Kasumi-1 (cell line): ENCODE data around the gene NECAB3.

ENCODE experiments used
- DNase-seq, 2 experiments: peaks; one replicate each; lab custom pipeline; 2025; lab: John Stamatoyannopoulos, UW

Gene NECAB3

GRCh38 chr20:33697129-33697528 lies 22.9 kb upstream of the NECAB3 start:
- DNase-seq, result no peak

DNA sequence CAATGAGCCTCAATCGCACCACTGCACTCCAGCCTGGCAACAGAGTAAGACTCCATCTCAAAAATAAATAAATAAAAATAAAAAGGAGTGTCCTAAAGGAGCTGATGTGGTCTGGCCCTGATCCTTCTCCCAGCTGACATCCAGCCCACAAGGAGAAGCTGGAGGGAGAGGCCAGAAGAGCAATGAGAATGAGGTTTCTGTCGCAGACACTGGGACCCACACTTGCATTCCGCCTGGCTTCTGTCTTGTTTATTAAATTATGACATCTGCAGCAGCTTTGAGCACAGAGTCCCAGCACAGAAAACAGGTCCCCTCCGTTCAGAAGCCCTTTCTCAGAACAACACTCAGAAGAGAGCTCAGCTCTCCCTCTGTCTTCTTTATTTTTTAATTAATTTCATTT lies 22.2 kb upstream of the NECAB3 start:
- no peak for DNase-seq

DNA sequence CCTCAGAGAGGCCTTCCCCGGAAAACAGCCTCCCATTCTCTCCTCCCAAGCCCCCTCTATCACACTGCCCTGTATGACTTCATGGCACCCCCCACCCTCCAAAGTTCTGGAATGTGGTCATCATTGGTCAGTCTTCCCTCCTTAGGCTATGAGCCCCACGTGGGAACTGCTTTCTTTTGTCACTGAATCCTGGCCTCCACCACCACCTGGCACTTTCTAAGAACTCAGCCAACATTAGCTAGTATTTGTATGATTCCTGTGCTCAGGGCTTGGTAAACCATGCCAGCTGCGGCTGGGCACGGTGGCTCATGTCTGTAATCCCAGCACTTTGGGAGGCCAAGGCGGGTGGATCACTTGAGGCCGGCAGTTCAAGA lies 20.4 kb upstream of the NECAB3 start:
- no peak for DNase-seq

DNA sequence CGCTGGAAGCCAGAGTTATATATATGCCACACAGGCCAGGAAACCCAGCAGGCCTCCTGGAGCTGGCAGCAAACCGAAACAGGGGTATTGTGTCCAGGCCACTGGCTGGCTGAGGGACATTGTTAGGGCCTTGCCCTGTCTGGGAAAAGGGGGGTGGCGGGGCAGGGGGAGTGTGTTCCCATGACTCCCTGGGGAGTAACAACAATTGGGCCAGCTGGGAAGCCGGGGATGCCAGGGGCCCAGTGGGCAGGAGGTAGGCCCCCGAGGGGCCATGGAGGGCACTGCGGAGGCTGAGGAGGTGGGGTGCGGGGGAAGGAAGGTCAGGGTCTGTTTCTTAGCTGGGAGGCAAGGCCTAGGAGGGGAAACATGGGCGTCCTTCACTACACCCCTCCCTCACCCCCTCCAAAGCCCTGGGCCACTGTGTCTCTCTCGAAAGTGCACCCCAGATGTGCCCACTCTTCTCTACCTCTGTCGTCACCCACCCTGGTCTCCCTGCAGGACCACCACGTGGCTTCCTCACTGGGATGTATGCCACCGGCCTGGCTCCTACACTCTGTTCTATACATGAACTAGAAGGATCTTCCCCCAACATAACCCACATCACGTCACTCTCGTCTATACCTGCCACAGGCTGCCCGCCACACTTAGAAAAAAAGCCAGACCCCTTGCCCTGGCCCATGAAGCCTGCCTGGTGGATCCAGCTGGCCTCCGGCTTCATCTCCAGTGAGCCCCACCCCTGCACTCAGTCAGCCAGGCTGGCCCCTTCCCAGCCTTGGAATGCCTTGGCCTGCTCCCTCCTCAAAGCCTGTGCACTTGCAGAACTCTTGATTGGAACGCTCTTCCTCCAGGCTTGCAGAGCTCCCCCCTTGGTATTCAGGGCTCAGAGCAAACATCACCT lies 19.8 kb upstream of the NECAB3 start:
- no peak for DNase-seq

DNA sequence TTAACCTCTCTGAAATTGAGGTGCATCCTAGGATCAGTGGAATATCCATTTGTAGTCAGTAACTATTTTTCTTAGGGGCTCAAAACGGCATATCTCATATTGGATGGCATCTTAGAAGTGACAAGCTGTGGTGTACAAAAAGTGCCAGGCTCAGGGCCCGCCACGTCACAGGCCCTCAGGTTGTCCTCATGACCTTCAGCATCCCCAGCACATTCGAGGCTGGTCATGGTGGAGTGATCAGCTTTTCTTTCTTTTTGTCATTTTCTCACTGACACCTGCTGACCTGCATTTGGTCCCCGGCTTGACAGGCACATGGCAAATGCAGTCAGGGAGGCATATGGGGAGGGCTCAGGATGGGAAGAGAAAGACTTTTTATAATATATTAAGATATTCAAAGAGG lies 19.1 kb upstream of the NECAB3 start:
- no peak for DNase-seq

DNA sequence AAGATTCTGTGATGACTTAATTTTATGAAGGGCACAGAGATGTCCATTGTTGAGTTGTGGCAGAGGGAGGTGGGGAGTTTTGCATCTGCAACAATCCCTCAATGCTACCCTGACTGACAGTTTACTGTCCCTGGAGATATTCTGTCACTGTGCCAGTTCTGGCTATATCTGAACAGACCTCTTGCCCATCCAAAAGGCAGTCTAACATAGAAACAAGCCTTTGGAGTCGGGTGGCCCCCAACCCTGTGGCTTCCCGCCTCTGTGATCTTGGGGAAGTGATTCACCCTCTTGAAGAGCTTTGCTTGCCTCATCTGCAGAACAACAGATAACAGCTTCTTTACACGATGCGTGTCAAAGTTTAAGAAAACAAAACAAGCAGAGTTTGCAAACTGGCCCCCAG lies 15.7 kb upstream of the NECAB3 start:
- DNase-seq, result peak; percentile 80 to 81

GRCh38 chr20:33689493-33689892 lies 15.3 kb upstream of the NECAB3 start:
- no peak for DNase-seq

DNA sequence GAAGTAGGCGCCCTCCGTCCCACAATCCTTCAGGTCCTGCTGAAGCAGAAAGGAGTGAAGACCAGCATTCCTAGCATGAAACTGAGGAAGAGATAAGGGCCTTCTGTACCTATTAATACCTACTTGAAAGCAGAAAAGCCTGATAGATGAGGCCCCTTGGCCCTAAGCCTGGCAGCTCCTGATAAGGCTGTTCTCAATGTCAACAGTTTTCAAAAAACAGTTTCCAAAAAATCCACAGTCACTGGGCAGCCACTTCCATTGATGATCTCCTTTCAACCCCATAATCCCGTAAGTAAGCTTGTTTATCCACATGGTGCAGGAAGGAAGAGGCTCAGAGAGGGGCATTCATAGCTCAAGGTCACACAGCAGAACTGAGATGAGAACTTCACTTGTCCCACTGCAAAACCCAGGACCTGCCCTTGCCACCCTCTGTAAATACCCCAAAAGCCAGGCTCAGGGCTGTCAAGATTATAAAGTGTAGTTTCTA lies 14.8 kb upstream of the NECAB3 start:
- no peak for DNase-seq

DNA sequence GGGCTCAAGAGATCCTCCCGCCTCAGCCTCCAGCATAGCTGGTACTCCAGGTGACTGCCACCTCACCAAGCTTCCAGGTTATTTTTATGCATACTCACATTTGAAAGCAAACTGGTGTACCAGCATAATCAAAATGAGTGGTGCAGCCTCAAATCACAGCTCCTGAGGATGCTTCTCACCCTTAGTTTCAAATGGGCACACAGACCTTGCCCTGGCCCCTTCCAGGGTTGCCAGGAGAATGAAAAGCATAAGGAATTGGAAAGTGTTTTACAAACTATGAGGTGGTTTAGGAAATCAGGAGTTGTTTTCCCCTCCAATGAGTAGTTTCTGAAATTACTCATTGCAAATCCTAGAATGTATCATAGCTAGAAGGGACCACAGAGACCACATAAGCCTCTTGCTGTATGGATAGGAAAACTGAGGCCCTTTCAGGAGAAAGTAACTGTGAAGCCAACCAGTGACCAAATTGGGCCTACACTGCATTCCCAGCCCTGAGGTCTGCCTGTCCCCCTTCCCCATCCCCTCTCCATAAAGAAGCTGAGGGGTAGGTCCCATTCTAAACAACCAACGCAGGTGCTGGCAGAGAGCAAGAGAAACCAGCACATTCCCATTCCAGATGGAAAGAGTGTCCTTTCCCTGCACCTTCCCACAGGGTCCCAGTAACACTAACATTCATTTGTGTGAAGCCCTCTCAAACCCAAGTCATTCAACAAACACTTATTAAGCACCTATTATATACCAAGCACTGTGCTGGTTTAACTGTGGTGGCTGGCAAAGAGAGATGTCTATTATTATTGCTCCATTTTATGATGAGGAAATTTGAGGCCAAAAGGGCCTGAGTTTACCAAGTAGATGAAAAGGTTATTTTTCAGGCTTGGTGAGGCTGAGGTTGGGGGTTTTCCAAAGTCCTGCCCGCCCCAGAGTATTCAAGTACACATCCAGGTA lies 14.0 kb upstream of the NECAB3 start:
- DNase-seq, result no peak

GRCh38 chr20:33687370-33687915 lies 13.2 kb upstream of the NECAB3 start:
- DNase-seq, result peak; percentile 74 to 81

DNA sequence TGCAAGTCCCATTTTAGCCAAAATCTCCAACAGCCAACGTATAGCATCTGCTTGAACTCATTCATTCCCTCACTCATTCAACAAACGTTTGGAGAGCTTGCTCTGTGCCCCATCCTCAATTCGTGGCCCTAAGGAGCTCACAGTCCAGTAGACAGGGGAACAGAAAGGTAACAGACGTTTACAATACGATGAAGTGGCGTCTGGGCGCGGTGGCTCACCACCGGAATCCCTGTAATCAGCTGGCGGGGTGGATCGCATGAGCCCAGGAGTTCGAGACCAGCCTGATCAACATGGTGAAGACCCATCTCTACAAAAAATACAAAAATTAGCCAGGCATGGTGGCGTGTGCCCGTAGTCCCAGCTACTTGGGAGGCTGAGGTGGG lies 12.7 kb upstream of the NECAB3 start:
- no peak for DNase-seq

DNA sequence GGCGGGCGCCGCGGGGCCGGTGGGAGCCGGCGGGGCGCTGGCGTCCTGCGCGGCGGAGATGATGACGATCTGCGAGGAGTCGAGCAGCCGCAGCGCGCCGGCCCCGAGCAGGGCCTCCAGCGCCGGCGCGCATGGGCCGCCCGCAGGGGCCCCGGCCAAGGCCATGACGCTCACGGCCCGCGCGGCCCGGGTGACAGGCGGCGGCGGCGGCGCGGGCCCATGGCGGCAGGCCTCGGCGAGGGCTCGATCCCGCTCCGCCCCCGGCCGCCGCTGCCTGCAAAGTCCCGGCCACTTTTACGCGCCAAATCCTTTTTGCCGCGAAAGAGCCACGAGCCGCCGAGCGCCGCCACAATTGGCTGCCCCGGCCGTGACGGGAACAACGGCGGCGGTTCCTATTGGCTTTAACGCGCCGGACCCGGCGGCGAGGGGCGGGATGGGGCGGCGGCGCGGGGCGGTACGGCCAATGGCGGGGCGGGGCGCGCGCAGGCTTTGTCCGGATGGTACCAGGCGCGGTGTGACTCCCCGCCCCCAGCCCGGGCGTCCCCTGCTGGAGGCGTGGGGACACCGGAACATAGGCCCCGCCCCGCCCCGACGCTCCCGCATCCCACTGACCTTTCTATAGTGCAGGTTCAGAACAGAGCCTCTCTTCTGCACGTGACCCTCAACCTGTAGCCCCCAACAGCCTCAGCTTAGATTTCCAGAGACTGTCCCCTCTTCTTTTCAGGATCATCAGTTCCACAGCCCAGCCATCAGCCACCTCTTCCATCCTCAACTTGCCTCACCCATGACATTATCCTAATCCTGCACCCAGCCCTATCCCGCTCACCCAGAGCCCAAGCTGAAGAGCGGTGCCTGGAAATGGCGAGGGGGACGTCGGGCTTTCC lies 12.1 kb upstream of the NECAB3 start, which contains the start of gene E2F1:
E2F1 (minus strand) TSS at position 286 of the 884 bp plus-strand sequence; CDS start at position 165, 121 bp downstream.
- peak; percentile 87 to 88 for DNase-seq

- DNase-seq, result peak; percentile 29 to 47
Observed at GRCh38 chr20:33685328-33686099, 11.3 kb upstream of the NECAB3 start.

DNA sequence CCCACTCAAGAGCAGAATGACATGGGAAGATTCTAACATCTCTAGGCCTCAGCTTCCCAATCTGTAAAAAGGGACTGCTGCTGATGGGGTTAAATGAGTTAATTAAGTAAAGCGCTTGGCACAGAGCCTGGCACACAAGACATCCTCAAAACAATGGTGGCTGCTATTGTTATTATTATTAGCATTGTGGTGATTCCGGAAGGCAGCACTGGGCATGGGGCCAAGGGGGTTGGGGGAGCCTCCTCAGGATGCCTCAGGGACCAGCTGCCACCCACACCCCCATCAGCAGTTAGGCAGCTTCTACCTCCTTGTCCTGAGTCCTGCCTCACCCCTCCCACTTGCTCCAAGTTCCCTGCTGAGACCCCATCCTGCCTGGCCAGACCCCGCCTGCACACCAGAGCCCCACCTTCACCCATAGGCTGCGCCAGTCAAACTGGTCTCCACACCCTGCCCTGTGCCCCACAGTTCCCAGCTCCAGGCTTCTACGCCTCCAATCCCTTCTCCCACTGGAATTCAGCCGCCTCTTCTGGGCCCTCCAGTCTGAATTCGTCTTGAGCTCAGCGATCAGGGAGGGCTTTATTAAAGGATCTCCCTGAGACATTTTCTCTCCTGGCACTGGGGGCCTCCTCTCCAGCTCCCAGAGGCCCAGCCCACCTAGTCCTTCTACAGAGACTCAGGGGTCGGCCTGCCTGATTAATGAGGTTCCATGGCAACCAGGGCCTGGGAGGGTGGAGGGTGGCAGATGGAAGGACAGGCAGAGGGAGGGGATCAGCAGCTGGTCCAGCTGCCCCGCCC lies 10.5 kb upstream of the NECAB3 start:
- DNase-seq, result no peak

GRCh38 chr20:33681728-33682353 lies 7.6 kb upstream of the NECAB3 start:
- no peak for DNase-seq

- DNase-seq, result no peak
Observed at GRCh38 chr20:33681288-33681687, 7.1 kb upstream of the NECAB3 start.

DNA sequence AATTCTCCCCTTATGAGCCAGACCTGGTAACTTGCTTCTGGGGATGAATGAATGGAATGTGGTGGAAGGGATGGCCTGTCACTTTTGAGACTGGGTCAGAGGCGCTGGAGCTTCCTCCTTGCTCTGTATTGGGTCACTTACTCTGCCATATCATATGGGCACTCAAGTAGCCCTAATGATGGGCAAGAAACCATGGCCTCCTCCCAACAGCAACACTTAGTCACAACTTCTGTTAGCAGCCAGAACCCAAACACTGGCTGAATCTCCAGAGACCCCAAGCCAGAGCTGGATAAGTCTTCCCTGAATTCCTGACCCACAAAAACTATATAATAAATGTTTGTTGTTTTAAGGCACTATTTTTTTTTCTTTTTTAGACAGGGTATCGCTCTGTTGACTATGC lies 6.5 kb upstream of the NECAB3 start:
- DNase-seq, result no peak

GRCh38 chr20:33679758-33680485 lies 5.7 kb upstream of the NECAB3 start:
- no peak for DNase-seq
